Large intestine (tissue), 3 donors: ENCODE measurements around the gene PCDHGB1. TPM values are rescaled to one million over a fixed set of nuclear protein-coding genes. Genes with fewer than 3 reads are reported as not detected.
"Not testable (repeated sequence)": the region's sequence is repeated elsewhere in the genome, so short reads cannot be mapped to it uniquely, and the experiment has no call there.

Experiments
- DNase-seq, 2 donors: peaks; one replicate each; pipeline versions ENCODE4 v3.0.0 to v3.0.0-alpha.2; 2013
- H3K27ac ChIP-seq: one replicate; pipeline ENCODE4 v1.5.1; 2013; ENCODE audit warnings: low read length
- H3K27me3 ChIP-seq: 2 replicates; pipeline ENCODE4 v1.6.1; 2013; ENCODE audit warnings: low read length; ENCODE audit not compliant: control insufficient read depth, insufficient read depth
- H3K36me3 ChIP-seq: 2 replicates; pipeline ENCODE4 v1.6.1; 2013; ENCODE audit warnings: low read length; ENCODE audit not compliant: control insufficient read depth, insufficient read depth
- H3K4me1 ChIP-seq: one replicate; pipeline ENCODE4 v1.6.1; 2013; ENCODE audit warnings: low read length; ENCODE audit not compliant: control insufficient read depth, insufficient read depth
- H3K4me3 ChIP-seq: one replicate; pipeline ENCODE4 v1.5.1; 2013; ENCODE audit warnings: low read length
- H3K9me3 ChIP-seq: one replicate; pipeline ENCODE4 v1.6.1; 2013; ENCODE audit warnings: mild to moderate bottlenecking, low read depth, low read length, moderate library complexity; ENCODE audit not compliant: control insufficient read depth
- WGBS: methylation state at CpG from one replicate; pipeline ENCODE4 v1.1.5; 2013; ENCODE audit warnings: low lambda C conversion rate; ENCODE audit not compliant: insufficient coverage; 5-methylcytosine and 5-hydroxymethylcytosine counted together
- polyA plus RNA-seq: library from polyadenylated mRNA; unstranded; fragments of 120-200 nt; gene quantifications from one replicate; pipeline ENCODE4 v1.2.1, GENCODE V29; 2013

PCDHGB1 gene
- polyA plus RNA-seq, 1 donor, result 0.52 TPM

GRCh38 chr5:141345327-141345726 is 4.6 kb upstream of the PCDHGB1 start:
- no CpG with 5 or more reads among the region's 20 CpGs for WGBS
- DNase-seq, result no peak
- peaks cover 25% of the 10 kb centered on the region for H3K27me3 ChIP-seq
- peaks cover 33% of the 10 kb centered on the region for H3K9me3 ChIP-seq
- no peak overlapping the region for H3K4me3 ChIP-seq
- H3K36me3 ChIP-seq, result no peaks in the 10 kb centered on the region
- H3K27ac ChIP-seq, result no peak overlapping the region
- H3K4me1 ChIP-seq, result no peaks in the 10 kb centered on the region

GRCh38 chr5:141346017-141346416 is 3.9 kb upstream of the PCDHGB1 start:
- Histone ChIP-seq H3K27me3 (peaks cover 28% of the 10 kb centered on the region), H3K9me3 (peaks cover 27% of the 10 kb centered on the region)
- not testable (repeated sequence) for DNase-seq, H3K36me3 ChIP-seq, H3K4me1 ChIP-seq, H3K27ac ChIP-seq, H3K4me3 ChIP-seq
- WGBS, result no CpG with 5 or more reads among the region's 35 CpGs

GRCh38 chr5:141351591-141351990 is 1.7 kb downstream of the PCDHGB1 start:
- Histone ChIP-seq H3K27ac (no peak overlapping the region), H3K4me3 (no peak overlapping the region), H3K27me3 (peaks cover 35% of the 10 kb centered on the region), H3K4me1 (no peaks in the 10 kb centered on the region), H3K36me3 (no peaks in the 10 kb centered on the region), H3K9me3 (peaks cover 31% of the 10 kb centered on the region)
- DNase-seq, result no peak
- WGBS, result no CpG with 5 or more reads among the region's 36 CpGs

GRCh38 chr5:141354900-141355469 is 5.1 kb downstream of the PCDHGB1 start, which contains the start of gene PCDHGA4:
Gene PCDHGA4, plus strand, starts transcription at chr5:141355021. Its CDS starts 87 bp downstream, at chr5:141355108.
- H3K4me3 ChIP-seq, result no peak within 1 kb of the TSS
- peaks cover 36% of the 10 kb centered on the region for H3K27me3 ChIP-seq
- H3K4me1 ChIP-seq, result no peaks in the 10 kb centered on the region
- no peak within 1 kb of the TSS for H3K27ac ChIP-seq
- 0% methylated on average over 1 of the region's 29 CpGs for WGBS
- DNase-seq, result no peak
- H3K36me3 ChIP-seq, result no peaks in the 10 kb centered on the region
- peaks cover 39% of the 10 kb centered on the region for H3K9me3 ChIP-seq

- Histone ChIP-seq H3K27ac (no peak overlapping the region), H3K9me3 (peaks cover 37% of the 10 kb centered on the region), H3K36me3 (no peaks in the 10 kb centered on the region), H3K4me3 (no peak overlapping the region), H3K4me1 (no peaks in the 10 kb centered on the region), H3K27me3 (peaks cover 36% of the 10 kb centered on the region)
- DNase-seq, result no peak
- no CpG with 5 or more reads among the region's 24 CpGs for WGBS
Observed at GRCh38 chr5:141355641-141356040, 5.7 kb downstream of the PCDHGB1 start.

GRCh38 chr5:141356133-141356532 is 6.2 kb downstream of the PCDHGB1 start:
- no peak for DNase-seq
- Histone ChIP-seq H3K4me3 (no peak overlapping the region), H3K27me3 (peaks cover 35% of the 10 kb centered on the region), H3K9me3 (peaks cover 37% of the 10 kb centered on the region), H3K4me1 (no peaks in the 10 kb centered on the region), H3K36me3 (no peaks in the 10 kb centered on the region), H3K27ac (no peak overlapping the region)
- WGBS, result no CpG with 5 or more reads among the region's 5 CpGs

GRCh38 chr5:141356950-141357349 is 7.1 kb downstream of the PCDHGB1 start:
- Histone ChIP-seq H3K9me3 (peaks cover 39% of the 10 kb centered on the region), H3K36me3 (no peaks in the 10 kb centered on the region), H3K27ac (no peak overlapping the region), H3K4me3 (no peak overlapping the region), H3K4me1 (no peaks in the 10 kb centered on the region), H3K27me3 (peaks cover 35% of the 10 kb centered on the region)
- no peak for DNase-seq
- WGBS, result no CpG with 5 or more reads among the region's 19 CpGs

- Histone ChIP-seq H3K9me3 (peaks cover 42% of the 10 kb centered on the region), H3K36me3 (no peaks in the 10 kb centered on the region), H3K27me3 (peaks cover 45% of the 10 kb centered on the region), H3K27ac (no peak within 1 kb of the TSS), H3K4me3 (no peak within 1 kb of the TSS), H3K4me1 (no peaks in the 10 kb centered on the region)
- DNase-seq, result no peak
- no CpG with 5 or more reads among the region's 24 CpGs for WGBS
Observed at GRCh38 chr5:141359790-141360426, 10.0 kb downstream of the PCDHGB1 start, which contains the start of gene PCDHGB2. Gene PCDHGB2, plus strand, starts transcription at chr5:141359994. Its CDS starts 142 bp downstream, at chr5:141360136.

- H3K4me3 ChIP-seq, result no peak overlapping the region
- H3K9me3 ChIP-seq, result peaks cover 42% of the 10 kb centered on the region
- no peak for DNase-seq
- H3K4me1 ChIP-seq, result no peaks in the 10 kb centered on the region
- no peaks in the 10 kb centered on the region for H3K36me3 ChIP-seq
- peaks cover 47% of the 10 kb centered on the region for H3K27me3 ChIP-seq
- WGBS, result 10% methylated on average over 2 of the region's 15 CpGs
- no peak overlapping the region for H3K27ac ChIP-seq
Observed at GRCh38 chr5:141360685-141361084, 10.8 kb downstream of the PCDHGB1 start.

- Histone ChIP-seq H3K27me3 (peaks cover 52% of the 10 kb centered on the region), H3K27ac (no peak overlapping the region), H3K4me3 (no peak overlapping the region), H3K4me1 (no peaks in the 10 kb centered on the region), H3K9me3 (peaks cover 41% of the 10 kb centered on the region), H3K36me3 (no peaks in the 10 kb centered on the region)
- no peak for DNase-seq
Observed at GRCh38 chr5:141362719-141363118, 12.8 kb downstream of the PCDHGB1 start.
